HG02759 (cell line): Measurements from ENCODE around the gene TRAPPC3L.
"Not testable (repeated sequence)": the region's sequence is repeated elsewhere in the genome, so short reads cannot be mapped to it uniquely, and the experiment has no call there.

Experiments used
- ATAC-seq: cut with Tn5 transposase; IDR thresholded peaks from one replicate; pipeline ENCODE4 v1.9.1; 2021; ENCODE audit warnings: mild to moderate bottlenecking, moderate library complexity; ENCODE audit not compliant: unreplicated experiment

Gene TRAPPC3L

DNA sequence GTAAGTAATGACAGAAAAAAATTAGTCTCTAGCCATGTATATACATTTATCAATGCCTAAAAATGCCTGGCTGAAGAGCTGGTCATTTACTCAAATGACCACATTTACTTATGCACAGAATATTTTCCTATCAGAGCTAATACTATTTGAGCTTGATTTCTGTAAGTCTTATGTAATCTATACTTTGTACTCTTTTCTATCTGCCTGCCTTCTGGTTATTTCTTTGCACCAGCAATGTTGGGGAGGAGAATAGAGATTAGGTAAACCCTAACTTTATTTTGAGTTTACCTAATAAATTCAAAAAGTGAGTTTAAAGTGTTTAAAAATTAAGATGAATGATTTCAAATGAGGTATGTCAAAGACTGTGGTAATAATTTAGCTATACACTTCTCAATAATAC, 30.3 kb downstream of the TRAPPC3L start:
- no peak for ATAC-seq

DNA sequence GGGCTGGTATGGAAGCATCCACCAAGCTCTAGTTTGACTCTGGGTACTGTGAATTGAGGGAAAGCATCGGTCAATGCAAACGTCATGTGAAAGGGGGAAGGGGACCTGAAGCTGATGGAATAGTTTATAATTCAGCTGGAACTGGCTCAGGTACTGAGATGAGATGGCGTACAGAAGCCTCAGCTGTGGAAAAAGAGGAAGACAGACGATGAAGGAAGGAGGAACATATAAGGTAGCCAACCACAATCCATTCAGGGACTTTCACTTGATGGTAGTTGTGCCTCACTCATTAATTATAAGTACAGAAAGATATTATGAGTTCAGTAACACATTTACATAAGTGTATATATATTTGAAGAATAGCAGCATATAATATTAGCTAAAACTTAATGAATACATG, 31.4 kb downstream of the TRAPPC3L start:
- ATAC-seq, result no peak

DNA sequence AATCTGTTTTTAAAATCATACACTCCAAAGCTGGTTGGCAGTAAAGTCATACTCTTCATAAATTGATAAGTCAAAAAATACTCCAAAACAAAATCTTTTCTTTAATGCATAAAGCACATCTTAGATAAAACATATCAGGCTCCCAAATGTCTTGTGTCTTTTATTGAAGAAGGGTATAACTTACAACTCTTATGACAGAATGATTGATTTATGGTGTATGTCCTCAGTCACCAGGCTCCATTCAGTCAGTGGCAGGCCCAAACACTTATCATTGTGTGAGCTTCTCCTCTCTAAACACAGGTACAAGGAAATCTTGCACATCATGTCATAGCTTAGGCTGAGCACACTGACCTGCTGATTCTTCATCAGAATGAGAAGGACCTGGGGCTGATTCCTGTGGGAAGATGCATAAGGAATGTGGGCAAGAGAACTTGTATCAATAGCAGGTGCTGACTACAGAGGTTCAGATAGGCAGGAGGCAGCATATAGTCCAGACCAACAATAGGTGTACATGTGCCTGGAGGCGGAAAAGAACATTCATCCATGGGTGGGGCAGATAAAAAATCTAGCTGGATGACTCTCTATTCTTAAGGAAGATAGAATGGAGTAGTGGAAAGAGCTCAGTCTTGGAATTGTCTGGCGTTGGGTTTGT, 32.1 kb downstream of the TRAPPC3L start:
- no peak for ATAC-seq

DNA sequence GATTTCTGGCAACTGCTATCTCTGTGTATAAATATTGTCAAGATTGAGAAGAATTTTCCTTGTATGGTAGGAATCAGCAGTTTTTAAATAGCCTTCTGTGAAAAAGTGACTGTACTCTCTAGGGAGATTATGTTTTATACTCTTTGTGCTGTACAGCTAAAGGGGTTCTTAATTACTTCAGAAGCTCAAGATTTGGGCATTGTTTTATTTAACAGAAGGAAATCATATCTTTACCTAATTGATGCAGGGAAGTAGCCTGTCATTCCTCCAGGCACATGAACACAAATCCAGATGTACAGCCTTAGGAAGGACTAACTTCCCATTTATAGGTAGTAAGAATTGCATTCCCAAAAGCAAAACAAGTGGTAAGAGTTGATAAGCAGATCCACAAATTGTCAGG, 32.8 kb downstream of the TRAPPC3L start:
- no peak for ATAC-seq

DNA sequence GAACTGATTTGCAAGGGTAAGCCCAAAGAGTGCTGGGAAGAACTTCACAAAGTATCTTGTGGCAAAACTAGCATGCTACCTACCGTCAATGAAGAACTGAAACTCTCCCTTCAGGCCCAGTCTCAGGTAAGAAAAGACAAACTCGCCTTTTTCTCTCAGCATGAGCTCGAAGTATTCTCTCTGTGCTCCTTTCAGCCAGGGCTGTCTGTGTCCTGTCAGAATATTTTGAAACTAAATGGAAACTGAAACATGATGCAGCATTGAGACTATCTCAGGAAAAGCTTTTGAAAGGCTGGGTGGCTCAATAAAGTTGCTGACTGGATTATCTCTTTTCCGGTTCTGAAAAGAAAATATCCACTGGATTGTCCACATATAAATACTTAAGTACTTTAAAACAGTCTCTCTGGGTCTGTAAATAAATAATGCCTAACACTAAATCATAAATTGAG, 33.3 kb downstream of the TRAPPC3L start:
- ATAC-seq, result no peak

DNA sequence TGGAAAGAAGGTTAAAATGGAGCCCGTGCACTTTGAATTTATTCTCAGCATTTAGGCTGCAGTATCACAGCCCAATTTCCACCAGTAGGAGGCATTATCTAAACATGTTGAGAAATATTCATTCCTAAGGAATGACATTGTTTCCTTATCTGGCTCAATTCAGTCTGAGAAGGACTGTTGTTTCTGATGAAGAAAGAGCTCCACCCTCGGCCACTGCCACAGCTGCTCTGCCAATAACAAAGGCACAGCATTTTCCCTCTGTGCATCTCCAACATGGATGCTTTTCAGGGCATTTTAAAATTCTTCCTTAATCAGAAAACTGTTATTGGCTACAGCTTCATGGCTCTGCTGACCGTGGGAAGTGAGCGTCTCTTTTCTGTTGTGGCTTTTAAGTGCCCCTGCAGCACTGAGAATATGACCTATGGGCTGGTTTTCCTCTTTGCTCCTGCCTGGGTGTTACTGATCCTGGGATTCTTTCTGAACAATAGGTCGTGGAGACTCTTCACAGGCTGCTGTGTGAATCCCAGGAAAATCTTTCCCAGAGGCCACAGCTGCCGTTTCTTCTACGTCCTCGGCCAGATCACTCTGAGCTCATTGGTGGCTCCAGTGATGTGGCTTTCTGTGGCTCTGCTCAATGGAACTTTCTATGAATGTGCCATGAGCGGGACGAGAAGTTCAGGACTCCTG, 33.9 kb downstream of the TRAPPC3L start, which contains the start of gene CALHM5:
Gene CALHM5, plus strand, starts transcription at position 216 of the 687 bp plus-strand sequence. Its CDS starts 58 bp downstream, at position 274.
- no peak for ATAC-seq

DNA sequence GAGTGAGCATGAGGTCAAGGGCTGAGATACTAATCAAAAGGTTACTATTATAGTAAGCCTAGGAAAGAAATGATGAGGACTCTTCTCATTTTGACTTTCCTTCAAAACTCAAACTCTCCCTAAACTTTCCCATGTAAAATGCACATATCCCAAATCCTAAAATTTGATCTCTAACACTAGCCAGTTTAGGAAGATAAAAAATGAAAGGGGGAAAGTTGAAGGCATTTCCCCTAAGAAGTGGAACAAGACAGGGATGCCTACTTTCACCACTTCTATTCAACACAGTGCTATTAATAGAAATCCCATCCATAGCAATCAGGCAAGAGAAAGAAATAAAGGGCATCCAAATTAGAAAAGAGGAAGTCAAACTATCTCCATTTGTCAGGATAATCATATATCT, 37.0 kb downstream of the TRAPPC3L start:
- no peak for ATAC-seq

DNA sequence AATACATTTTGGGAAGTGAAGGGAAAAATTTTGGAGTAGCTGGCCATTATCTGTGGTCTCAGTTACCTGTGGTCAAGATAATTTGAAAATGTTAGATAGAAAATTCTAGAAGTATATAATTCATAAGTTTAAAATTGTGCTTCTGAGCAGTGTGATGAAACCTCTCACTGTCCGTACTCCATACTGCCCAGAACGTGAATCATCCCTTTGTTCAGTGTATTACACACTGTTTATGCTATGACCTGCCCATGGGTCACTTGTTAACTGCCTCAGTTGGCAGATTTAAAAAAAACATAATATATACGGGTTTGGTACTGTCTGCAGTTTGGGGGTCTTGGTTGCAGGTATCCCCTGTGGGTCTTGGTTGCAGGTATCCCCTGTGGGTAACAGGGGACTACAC, 38.2 kb downstream of the TRAPPC3L start:
- ATAC-seq, result no peak

DNA sequence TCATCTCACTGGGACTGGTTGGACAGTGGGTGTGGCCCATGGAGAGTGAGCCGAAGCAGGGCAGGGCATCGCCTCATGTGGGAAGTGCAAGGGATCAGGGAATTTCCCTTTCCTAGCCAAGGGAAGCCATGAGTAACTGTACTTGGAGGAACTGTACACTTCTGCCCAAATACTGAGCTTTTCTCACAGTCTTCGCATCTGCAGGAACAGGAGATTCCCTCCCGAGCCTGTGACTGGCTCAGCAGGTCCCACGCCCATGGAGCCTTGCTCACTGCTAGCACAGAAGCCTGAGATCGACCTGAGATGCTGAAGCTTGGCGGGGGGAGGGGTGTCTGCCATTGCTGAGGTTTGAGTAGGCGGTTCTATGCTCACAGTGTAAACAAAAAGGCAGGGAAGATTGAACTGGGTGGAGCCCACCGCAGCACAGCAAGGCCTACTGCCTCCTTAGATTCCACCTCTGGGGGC, 44.5 kb downstream of the TRAPPC3L start:
- no peak for ATAC-seq

DNA sequence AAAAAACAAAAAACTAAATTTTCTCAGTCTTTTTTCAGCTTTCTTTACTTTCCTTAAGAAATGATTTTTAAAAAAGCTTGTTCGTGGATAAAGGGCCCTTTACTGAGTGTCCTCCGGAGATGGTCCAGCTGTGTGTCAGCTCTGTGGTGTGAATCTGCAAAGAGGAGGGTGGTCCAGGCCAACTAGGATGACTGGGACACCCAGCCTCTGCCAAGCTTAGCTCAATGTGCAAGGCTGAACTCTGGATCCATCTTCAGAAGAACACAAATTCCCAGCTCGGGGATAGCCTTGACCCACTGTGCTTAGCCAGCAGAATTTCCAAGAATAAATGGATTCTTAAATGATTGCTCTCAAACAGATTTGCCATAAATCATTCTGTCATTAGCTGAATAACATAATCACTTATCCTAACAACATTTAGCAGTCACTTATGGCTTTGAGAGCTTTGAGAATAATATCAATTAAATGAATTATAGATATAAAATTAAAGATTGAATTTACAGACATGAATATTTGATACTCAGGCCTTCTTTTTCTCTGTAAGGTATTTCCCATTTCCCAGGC, 48.3 kb downstream of the TRAPPC3L start:
- no peak for ATAC-seq

DNA sequence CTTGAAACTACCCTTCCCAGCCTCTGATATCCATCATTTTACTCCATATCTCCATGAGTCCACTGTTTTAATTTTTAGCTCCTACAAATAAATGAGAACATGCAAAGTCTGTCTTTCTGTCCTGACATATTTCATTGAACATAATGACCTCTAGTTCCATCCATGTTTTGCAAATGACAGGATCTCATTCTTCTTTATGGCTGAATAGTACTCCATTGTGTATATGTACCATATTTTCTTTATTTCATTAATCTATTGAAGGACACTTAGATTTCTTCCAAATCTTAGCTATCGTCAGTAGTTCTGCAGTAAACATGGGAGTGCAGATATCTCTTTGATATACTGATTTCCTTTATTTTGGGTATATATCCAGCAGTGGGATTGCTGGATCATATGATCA, 50.3 kb downstream of the TRAPPC3L start:
- not testable (repeated sequence) for ATAC-seq

DNA sequence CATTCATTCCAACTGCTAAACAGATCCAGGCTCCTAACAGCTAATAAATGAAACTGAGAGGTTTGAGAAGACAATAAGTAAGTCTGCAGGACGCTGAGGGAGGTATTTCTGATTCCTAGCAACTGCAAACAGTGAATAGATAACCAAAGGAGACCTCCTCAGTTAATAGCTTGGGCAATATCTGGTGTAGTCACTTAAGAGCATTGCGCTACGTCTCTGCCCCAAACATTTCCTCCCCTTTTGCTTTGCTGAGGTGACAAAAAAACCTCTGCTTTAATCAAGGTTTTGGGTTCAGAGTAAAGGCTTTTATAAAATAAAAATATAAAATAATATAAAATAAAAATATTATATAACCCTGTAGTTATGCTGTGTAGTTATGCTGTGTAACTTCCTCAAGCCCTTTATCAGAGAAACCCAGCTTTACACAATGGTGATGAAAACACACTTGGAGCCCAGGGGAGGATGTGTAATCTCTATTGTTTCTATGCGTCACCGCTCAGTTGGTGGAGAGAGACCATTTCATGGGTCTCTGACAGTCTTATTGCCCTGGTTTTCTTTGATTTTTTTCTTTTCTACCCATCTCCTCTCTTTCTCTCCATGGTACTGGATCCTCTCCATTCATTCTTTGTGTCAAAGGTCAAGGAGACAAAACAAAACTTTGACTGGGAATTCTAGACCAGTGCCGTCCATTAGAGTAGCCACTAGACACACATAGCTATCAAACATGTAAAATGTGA, 53.0 kb downstream of the TRAPPC3L start:
- ATAC-seq, result no peak

DNA sequence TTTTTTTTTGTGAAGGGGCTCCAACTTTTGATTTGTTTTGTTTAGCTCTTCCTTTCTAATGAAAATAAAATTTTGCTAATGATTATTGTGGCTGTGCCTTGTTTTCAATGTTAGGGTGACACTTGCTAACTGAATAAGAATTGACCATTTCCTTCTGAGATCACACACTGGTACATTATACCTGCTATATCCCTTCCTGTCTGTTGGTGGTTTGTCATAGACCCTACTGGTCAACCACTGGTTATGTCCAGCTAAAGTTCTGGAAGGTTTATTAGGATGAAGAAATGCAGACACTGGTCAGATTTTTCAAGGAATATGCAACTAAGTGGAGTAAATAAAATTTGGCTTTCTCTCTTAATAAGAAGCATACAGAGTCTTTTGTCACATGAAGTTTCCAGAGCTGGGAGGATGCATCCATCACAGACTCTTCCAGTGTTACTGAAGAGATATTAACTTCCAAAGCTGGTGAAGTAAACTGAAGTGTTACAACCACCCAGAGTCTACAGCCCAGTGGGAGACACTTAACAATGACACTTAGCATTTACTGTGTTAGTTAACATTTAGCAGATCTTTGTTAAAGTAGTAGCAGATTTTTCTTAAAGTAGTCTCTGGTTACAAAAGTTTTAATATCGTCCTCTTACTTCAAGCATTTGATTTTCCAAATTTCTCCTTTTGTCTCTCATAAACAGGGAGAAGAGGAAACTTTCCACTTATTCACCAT, 53.7 kb downstream of the TRAPPC3L start:
- no peak for ATAC-seq

DNA sequence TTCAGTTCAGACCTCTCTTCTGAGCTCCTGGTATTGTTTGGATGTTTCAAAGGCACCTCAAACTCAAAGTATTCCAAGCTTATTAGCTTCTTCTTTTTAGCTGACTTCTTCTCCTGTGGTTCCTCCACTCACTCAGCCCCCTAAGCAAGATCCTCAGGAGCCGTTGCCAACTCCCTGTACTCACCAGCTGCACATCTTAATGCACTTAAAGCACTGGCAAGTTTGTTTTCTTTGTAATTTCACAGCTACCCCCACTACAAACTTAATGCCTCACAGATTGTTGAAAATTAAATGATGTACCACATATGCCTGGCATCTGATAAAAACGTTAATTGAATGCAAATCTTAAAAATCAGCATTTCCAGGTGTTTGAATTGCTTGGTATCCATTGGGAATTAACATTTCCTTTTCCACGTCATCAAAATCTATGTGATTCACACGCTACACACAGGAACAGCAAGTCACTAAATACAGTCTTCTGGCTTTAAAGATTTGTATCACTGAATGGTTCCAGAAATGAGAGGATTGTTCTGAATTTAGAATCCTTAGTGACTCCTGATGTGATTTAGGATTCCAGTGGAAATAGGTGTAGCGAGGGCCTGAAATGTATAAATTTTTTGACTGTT, 59.8 kb downstream of the TRAPPC3L start:
- no peak for ATAC-seq

DNA sequence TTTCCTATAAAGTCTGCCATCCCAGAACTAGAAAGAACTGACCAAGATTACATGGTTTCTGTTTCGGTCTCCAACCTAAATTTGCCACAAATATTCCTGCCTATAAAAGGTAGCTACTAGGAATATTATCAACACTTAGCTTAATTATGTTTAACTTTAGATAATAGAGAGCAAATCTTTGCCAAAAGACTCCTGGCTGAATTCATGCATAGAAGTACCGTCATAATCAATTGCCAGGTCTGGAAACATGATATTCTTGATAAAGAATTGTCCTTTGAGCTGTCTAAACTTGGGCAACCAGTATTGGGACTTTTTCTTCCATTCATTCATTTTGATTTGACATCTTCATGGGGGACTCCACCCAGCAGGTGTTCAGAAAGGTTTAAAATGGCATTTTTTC, 61.9 kb downstream of the TRAPPC3L start:
- ATAC-seq, result no peak

DNA sequence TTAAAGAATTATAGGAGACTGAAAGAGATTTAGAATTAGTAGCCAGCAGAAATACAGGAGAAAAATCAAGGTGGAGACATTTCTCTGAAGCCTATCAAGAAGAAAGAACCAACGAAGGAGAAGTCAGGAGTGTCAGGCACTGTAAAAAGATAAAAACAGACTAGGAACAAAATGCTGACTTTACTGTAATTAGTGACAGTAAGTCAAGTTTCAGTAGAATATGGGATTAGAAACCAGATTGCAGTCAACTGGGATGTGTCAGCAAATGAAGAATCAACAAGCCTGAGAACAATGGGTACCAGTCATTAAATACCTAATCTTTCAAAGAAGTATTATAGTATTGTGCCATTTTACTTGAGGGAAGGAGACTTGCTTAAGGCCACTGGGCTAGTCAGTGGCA, 62.7 kb downstream of the TRAPPC3L start:
- ATAC-seq, result no peak

DNA sequence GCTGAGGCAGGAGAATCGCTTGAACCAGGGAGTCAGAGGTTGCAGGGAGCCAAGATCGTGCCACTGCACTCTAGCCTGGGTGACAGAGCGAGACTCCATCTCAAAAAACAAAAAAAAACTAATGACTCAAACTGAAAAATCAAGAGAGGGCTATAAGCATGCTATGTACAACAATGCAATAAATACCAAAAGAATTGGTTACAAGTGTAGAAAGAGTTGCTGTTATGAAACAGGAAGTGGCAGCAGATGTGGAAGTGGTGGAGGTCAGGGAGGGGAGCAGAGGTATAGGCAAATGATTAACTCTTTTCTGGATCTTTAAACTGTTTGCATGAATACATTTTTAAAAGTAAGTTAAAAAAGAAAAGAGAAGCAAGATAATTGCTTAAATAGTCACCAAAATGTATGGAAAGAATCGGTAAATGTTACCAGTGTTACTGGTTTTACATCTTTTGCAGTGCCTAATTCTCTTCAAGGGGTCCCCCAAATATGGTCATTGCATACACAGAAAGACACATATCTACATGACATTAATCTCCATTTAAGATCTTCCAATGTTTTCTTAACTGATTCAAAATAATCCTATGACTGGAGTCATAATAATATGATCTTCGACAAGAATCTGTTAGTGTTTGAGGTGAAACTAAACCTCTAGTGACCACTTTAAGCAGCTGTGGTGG, 69.3 kb downstream of the TRAPPC3L start:
- ATAC-seq, result peak; percentile 100

DNA sequence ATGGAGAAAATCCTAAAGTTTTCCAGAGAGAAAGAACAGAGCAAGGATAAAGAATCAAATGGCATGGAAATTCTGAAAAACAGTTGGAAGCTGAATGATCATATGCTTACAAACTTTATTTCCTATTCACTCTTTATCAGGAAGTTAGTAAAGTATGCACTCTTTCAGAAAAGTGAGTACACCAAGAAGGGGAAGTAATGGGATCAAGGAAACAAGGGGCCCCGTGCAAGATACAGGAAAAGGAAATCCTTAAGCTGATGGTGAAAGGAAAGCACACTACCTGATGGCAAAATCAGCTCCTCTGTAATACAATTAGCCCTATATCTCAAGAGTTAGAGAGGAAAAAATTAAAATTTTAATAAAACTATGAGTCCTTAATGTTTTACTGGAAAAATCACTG, 70.3 kb downstream of the TRAPPC3L start:
- no peak for ATAC-seq

DNA sequence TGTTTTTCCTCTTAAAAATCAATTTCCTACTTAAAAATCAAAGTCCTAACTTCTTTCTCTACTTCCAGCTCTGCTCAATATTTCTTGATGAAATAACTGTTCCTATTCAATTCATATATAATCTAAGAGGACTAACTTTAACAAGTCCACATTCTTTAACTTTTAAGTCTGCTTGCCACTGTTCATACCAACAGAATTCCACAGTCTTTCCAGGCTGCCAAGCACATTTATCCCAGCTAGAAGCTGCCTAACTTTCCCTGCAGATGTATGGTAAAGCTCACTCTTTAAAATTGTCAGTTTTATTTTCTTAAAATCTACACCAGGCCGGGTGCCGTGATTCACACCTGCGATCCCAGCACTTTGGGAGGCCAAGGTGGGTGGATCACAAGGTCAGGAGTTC, 72.8 kb downstream of the TRAPPC3L start:
- ATAC-seq, result no peak

DNA sequence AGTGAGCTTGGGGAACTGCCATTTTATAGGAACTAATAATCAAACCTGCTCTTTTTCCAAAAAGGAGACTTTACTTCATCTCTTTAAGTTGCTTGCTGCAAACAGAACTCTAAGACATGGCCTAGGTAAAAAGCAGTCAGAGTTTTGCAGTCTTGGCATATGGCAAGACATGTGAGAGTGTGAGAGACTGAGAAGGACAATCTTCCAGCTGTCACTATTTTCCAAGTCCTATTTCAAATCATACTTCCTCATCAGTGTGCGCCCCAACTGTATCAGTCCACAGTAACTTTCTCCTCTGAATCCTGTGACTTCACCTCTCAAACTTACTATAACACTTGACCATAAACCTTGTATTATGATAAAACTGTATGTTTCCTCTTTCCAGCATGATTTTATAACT, 74.0 kb downstream of the TRAPPC3L start:
- ATAC-seq, result no peak
